Measurements from ENCODE around the gene JPH4.
A peak's percentile ranks its signal among the peaks of the same experiment; 100 is the strongest.
"Not testable (repeated sequence)": the region's sequence is repeated elsewhere in the genome, so short reads cannot be mapped to it uniquely, and the experiment has no call there.

The JPH4 gene

DNA sequence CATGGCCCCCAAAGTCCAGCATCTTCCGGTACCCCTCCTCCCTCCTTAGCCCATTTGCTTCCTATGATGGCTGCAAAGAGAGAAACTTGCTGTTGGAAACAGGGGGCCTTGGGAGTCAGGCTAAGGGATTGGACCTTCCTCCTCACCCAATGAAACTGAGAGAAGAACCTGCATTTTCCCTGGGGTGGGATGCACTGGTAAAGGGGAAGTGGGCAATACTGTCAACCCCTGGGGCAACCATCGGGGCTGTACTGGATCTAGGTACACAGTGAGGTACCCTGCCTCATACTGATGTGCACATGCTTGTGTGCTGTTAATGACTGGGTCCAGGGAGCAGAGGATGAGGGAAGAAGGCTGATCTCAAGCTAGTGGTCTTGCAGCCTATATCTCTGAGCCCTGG lies 11.0 kb upstream of the JPH4 start:
- TF ChIP-seq, protein P1, sequence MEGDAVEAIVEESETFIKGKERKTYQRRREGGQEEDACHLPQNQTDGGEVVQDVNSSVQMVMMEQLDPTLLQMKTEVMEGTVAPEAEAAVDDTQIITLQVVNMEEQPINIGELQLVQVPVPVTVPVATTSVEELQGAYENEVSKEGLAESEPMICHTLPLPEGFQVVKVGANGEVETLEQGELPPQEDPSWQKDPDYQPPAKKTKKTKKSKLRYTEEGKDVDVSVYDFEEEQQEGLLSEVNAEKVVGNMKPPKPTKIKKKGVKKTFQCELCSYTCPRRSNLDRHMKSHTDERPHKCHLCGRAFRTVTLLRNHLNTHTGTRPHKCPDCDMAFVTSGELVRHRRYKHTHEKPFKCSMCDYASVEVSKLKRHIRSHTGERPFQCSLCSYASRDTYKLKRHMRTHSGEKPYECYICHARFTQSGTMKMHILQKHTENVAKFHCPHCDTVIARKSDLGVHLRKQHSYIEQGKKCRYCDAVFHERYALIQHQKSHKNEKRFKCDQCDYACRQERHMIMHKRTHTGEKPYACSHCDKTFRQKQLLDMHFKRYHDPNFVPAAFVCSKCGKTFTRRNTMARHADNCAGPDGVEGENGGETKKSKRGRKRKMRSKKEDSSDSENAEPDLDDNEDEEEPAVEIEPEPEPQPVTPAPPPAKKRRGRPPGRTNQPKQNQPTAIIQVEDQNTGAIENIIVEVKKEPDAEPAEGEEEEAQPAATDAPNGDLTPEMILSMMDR (IDR thresholded peaks at IDR 0.05; ENCODE audit: low read length, missing control alignments), result no peak
- no peak overlapping the region for H3K4me3 ChIP-seq (replicated peaks; ENCODE audit: low read depth, low read length)

DNA sequence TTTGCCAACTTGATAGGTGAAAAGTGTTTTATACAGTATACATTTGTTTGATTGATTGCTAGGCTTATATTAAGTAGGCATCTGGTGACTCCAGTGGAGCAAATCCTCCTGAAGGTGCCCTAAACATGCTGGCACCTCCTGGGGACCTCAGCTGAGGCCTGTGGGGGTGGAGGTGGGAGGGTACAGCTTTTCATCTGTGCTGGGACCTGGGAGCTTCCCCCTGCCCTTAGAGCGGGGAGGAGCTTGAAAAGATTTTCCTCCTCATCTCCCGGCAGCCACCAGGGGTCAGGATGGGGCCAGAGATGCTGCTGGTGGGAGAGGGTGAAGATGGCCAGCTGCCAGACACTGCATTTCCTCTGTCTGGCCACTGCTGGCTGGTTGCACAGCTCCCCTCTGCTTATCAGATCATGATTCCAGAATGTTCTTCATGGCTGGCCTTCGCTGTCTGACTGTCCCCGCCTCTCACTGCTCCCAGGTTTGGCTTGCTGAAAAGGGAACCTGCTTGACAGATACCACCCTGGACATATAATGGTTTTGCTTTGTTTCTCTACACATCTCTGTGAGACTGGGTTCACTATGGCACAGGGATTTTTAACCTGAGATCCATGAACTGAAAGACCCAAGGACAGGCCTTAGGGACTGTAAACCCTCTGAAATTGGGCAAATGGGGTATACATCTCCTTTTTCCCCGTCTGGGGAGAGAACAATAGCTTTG lies 10.5 kb upstream of the JPH4 start:
- TF ChIP-seq, protein P1 (IDR thresholded peaks at IDR 0.05; ENCODE audit: low read length, missing control alignments), result peak; percentile 75
- DNase-seq (ENCODE audit: low read depth), result peak; percentile 90
- no peak overlapping the region for H3K4me3 ChIP-seq (replicated peaks; ENCODE audit: low read depth, low read length)

More for the DNA sequence above, 11.0 kb upstream of the JPH4 start:
- DNase-seq (ENCODE audit: low read depth), result no peak

DNA sequence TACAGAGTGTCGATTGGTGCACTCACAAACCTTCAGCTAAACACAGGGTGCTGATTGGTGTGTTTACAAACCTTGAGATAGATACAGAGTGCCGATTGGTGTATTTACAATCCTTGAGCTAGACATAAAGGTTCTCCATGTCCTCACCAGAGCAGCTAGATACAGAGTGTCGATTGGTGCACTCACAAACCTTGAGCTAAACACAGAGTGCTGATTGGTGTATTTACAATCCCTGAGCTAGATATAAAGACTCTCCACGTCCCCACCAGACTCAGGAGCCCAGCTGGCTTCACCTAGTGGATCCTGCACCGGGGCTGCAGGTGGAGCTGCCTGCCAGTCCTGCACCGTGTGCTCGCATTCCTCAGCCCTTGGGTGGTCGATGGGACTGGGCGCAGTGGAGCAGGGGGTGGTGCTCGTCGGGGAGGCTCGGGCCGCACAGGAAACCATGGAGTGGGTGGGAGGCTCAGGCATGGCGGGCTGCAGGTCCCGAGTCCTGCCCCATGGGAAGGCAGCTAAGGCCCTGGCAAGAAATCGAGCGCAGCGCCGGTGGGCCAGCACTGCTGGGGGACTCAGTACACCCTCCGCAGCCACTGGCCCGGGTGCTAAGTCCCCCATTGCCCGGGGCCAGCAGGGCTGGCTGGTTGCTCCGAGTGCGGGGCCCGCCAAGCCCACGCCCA lies 6.1 kb upstream of the JPH4 start:
- DNase-seq (ENCODE audit: low read depth); H3K4me3 ChIP-seq (replicated peaks; ENCODE audit: low read depth, low read length): not testable (repeated sequence)

DNA sequence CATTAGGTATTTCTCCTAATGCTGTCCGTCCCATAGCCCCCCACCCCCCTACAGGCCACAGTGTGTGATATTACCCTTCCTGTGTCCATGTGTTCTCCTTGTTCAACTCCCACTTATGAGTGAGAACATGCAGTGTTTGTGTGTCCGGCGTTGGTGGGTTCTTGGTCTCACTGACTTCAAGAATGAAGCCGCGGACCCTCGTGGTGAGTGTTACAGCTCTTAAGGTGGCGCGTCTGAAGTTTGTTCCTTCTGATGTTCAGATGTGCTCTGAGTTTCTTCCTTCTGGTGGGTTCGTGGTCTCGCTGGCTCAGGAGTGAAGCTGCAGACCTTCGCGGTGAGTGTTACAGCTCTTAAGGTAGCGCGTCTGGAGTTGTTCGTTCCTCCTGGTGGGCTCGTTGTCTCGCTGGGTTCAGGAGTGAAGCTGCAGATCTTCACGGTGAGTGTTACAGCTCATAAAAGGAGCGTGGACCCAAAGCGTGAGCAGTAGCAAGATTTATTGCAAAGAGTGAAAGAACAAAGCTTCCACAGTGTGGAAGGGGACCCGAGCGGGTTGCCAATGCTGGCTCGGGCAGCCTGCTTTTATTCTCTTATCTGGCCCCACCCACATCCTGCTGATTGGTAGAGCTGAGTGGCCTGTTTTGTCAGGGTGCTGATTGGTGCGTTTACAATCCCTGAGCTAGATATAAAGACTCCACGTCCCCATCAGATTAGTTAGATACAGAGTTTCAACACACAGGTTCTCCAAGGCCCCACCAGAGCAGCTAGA lies 5.4 kb upstream of the JPH4 start:
- H3K4me3 ChIP-seq (replicated peaks; ENCODE audit: low read depth, low read length), result not testable (repeated sequence)

DNA sequence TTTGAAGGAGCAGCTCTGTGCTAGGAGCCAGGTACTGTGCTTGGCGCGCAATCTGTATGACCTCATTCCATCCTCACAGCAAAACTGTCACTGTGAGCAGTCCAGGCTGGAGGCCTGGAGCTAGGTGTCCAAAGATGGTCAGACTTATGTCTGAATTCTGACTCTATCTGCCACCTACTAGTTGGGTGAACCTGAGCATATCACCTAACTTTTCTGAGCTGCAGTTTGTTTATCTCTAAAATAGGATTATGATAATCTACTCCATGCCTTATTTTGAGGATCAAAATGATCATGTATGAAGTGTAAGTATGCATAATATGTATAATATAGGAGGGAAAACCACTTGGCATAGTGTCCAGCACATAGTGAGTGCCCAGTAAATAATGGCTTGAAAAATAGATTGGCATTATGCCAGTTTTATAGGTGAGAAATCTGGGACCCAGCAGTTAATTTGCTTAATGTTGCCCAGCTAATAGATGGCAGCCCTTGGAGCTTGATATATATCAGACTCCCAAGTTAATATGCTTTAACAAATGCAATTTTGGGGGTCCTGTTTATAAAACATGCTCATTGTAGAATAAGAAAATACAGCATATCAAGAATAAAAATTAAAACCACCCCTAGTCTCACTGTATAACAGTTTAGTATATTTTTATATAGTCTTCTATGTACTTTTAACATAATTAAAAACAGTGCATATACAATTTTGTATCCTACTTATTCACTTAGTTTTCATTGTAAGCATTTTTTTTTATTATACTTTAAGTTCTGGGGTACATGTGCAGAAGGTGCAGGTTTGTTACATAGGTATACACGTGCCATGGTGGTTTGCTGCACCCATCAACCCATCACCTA lies 4.5 kb upstream of the JPH4 start:
- TF ChIP-seq, protein P1 (IDR thresholded peaks at IDR 0.05; ENCODE audit: low read length, missing control alignments), result no peak

More for the DNA sequence above, 5.4 kb upstream of the JPH4 start:
- not testable (repeated sequence) for DNase-seq (ENCODE audit: low read depth)

DNA sequence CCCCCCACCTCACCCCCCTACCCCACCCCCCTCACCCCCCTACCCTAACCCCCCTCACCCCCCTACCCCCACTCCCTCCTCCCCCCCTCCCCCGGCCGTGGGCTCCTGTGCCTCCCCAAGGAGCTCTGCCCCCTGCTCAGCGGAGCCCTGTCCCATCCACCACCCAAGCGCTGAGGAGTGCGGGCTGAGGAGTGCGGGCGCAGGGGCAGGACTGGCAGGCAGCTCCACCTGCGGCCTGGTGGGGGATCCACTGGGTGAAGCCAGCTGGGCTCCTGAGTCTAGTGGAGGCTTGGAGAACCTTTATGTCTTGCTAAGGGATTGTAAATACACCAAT lies 2.3 kb upstream of the JPH4 start:
- H3K4me3 ChIP-seq (replicated peaks; ENCODE audit: low read depth, low read length), result no peak overlapping the region
- TF ChIP-seq, protein P1 (IDR thresholded peaks at IDR 0.05; ENCODE audit: low read length, missing control alignments), result no peak
- no peak for DNase-seq (ENCODE audit: low read depth)

More for the DNA sequence above, 4.5 kb upstream of the JPH4 start:
- no peak overlapping the region for H3K4me3 ChIP-seq (replicated peaks; ENCODE audit: low read depth, low read length)
- no peak for DNase-seq (ENCODE audit: low read depth)

DNA sequence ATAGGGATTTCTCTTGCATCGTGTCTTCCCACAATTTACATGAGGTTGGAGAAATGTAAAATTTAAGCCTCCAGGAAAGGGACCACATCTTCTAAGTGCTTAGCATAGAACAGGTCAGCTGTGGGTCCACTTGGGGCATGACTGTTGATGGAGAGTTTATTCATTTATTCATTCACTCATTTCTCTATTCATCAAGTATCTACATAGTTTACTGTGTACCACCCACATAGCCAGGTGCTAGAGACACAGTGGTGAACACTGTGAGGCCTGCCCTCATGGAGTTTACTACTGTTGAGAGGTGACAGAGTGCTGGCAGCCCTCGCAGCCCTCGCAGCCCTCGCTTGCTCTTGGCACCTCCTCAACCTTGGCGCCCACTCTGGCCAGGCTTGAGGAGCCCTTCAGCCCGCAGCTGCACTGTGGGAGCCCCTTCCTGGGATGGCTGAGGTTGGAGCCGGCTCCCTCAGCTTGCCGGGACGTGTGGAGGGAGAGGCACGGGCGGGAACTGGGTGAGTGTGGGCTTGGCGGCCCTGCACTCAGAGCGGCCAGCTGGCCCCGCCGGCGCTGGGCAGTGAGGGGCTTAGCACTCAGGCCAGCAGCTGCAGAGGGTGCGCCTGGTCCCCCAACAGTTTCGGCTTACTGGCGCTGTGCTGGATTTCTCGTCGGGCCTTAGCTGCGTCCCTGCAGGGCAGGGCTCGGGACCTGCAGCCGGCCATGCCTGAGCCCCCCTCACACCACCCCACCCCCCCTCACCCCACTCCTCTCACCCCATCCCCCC lies 1.7 kb upstream of the JPH4 start:
- TF ChIP-seq, protein P1 (IDR thresholded peaks at IDR 0.05; ENCODE audit: low read length, missing control alignments), result no peak
- no peak for DNase-seq (ENCODE audit: low read depth)
- H3K4me3 ChIP-seq (replicated peaks; ENCODE audit: low read depth, low read length), result no peak overlapping the region
